Spleen (tissue), 7 donors: ENCODE data around the gene SLC4A7.

ENCODE experiments used
- POLR2A ChIP-seq, 3 donors: fragments of 450-650 bp; IDR thresholded peaks; one replicate each; pipeline ENCODE4 v1.5.1; 2017; ENCODE audit warnings: antibody characterized with exemption in 3 of 3, mild to moderate bottlenecking in 1 of 3
- POLR2AphosphoS5 ChIP-seq, 3 donors: sonication (generic); formaldehyde crosslinking; IDR thresholded peaks; one replicate each; pipeline ENCODE4 v1.5.1; 2017; ENCODE audit warnings: antibody characterized with exemption in 3 of 3
- TF ChIP-seq, protein P1 (sequence below), 11 experiments: fragments of 200-600 bp in 7 of 11; fragments of 450-650 bp in 4 of 11; sonication (generic) in 4 of 11; IDR thresholded peaks in 8 of 11; conservative IDR thresholded peaks in 3 of 11; 1 replicate in 7 of 11; 2 replicates in 4 of 11; pipeline versions ENCODE4 v1.4.0 to v1.8.0; 2016 to 2021; ENCODE audit warnings: antibody characterized with exemption in 11 of 11, inconsistent platforms in 4 of 11, mild to moderate bottlenecking in 1 of 11
- donor health status: DM: no; HTN: no; CAD: no; lungs with moderate emphysema.
- donor health status: DM: no; HTN: no; CAD: no.
- donor health status: DM: no; HTN: no; CAD: no.

DNA sequence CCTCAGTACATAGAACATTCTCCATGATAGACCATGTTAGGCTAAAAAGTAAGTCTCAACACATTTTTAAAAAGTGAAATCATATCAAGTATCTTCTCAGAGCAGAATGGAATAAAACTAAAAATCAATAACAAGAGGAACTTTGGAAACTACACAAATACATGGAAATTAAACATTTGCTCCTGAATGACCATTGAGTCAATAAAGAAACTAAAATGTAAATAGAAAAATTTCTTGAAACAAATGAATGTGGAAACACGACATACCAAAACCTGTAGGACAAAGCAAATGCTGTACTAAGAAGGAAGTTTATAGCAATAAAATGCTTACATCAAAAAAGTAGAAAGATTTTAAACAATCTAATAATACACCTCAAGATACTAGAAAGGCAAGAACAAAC lies 148.6 kb downstream of the SLC4A7 start:
- TF ChIP-seq POLR2AphosphoS5 (IDR thresholded peaks at IDR 0.05) (no peak), POLR2A (IDR thresholded peaks at IDR 0.05) (no peak)
- TF ChIP-seq, protein P1, sequence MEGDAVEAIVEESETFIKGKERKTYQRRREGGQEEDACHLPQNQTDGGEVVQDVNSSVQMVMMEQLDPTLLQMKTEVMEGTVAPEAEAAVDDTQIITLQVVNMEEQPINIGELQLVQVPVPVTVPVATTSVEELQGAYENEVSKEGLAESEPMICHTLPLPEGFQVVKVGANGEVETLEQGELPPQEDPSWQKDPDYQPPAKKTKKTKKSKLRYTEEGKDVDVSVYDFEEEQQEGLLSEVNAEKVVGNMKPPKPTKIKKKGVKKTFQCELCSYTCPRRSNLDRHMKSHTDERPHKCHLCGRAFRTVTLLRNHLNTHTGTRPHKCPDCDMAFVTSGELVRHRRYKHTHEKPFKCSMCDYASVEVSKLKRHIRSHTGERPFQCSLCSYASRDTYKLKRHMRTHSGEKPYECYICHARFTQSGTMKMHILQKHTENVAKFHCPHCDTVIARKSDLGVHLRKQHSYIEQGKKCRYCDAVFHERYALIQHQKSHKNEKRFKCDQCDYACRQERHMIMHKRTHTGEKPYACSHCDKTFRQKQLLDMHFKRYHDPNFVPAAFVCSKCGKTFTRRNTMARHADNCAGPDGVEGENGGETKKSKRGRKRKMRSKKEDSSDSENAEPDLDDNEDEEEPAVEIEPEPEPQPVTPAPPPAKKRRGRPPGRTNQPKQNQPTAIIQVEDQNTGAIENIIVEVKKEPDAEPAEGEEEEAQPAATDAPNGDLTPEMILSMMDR (IDR thresholded peaks at IDR 0.05 in 8 of 11, conservative IDR thresholded peaks at IDR 0.05 in 3 of 11), result no peak
